K562 (cell line): ENCODE measurements around the gene RARRES2. TPM values are rescaled to one million over a fixed set of nuclear protein-coding genes. Genes with fewer than 3 reads are reported as not detected.

Experiments used
- BRD9 ChIP-seq: fragments of 450-650 bp; IDR thresholded peaks from 2 replicates; pipeline ENCODE4 v1.6.1; 2018; ENCODE audit warnings: low read depth; ENCODE audit not compliant: partially characterized antibody
- CBX3 ChIP-seq, 2 experiments: IDR thresholded peaks; 1 replicate in 1 of 2; 2 replicates in 1 of 2; pipeline ENCODE4 v1.6.1; 2012; ENCODE audit warnings: inconsistent platforms in 2 of 2, low read length in 2 of 2, borderline replicate concordance in 1 of 2, control low read depth in 1 of 2
- CHD1 ChIP-seq: fragments of 200-600 bp; sonication (generic); IDR thresholded peaks from one replicate; pipeline ENCODE4 v1.6.1; 2012; ENCODE audit warnings: mild to moderate bottlenecking, moderate library complexity, low read length, inconsistent platforms
- GTF2E2 ChIP-seq: fragments of 200-800 bp; sonication (Bioruptor generic); IDR thresholded peaks from 2 replicates; pipeline ENCODE4 v1.6.1; 2016; ENCODE audit warnings: missing genetic modification characterization, missing compliant biosample characterization
- KDM2B ChIP-seq: fragments of 250-450 bp; sonication (Bioruptor Pico); IDR thresholded peaks from 2 replicates; pipeline ENCODE4 v1.8.0; 2021; ENCODE audit warnings: mild to moderate bottlenecking, moderate library complexity
- LCOR ChIP-seq: sonication (generic); formaldehyde crosslinking; IDR thresholded peaks from 2 replicates; pipeline ENCODE4 v1.8.0; 2022; ENCODE audit warnings: mild to moderate bottlenecking, missing genetic modification reagents
- MED1 ChIP-seq: sonication (generic); formaldehyde crosslinking; IDR thresholded peaks from 2 replicates; pipeline ENCODE4 v1.8.1; 2023; ENCODE audit warnings: missing genetic modification reagents, borderline replicate concordance
- NEUROD1 ChIP-seq: fragments of 150-350 bp; IDR thresholded peaks from 2 replicates; pipeline ENCODE4 v1.6.1; 2014; ENCODE audit warnings: borderline replicate concordance, low read length, low read depth; ENCODE audit not compliant: partially characterized antibody
- NRF1 ChIP-seq, 2 experiments: fragments of 450-650 bp; IDR thresholded peaks in 1 of 2; conservative IDR thresholded peaks in 1 of 2; 2 replicates each; pipeline ENCODE4 v1.6.1; 2014; ENCODE audit warnings: mild to moderate bottlenecking in 2 of 2
- PHB2 ChIP-seq: fragments of 450-650 bp; IDR thresholded peaks from 2 replicates; pipeline ENCODE4 v1.6.1; 2017; ENCODE audit warnings: low read depth
- TAF1 ChIP-seq: IDR thresholded peaks from 2 replicates; pipeline ENCODE4 v1.6.1; 2011; ENCODE audit warnings: mild to moderate bottlenecking, low read length, moderate library complexity; ENCODE audit not compliant: insufficient read depth, control insufficient read depth, severe bottlenecking; ENCODE audit errors: extremely low read depth
- THRAP3 ChIP-seq: fragments of 450-650 bp; IDR thresholded peaks from 2 replicates; pipeline ENCODE4 v1.6.1; 2016; ENCODE audit warnings: mild to moderate bottlenecking, inconsistent platforms, borderline replicate concordance
- ZFP1 ChIP-seq: fragments of 450-650 bp; formaldehyde crosslinking; IDR thresholded peaks from 2 replicates; pipeline ENCODE4 v1.4.0; 2020; ENCODE audit warnings: mild to moderate bottlenecking, mixed read lengths
- ZNF780A ChIP-seq: fragments of 250-450 bp; sonication (Bioruptor Pico); IDR thresholded peaks from 2 replicates; pipeline ENCODE4 v1.5.0; 2021; ENCODE audit warnings: mild to moderate bottlenecking
- polyA plus RNA-seq, 8 experiments: library from polyadenylated mRNA; depleted of rRNA in 4 of 8; stranded (reverse) in 5 of 8; unstranded in 3 of 8; fragments of >200 nt; fragmentation: Nextera tagmentation in 2 of 8; fragmentation: Illumina TruSeq in 1 of 8; extraction: Ambion mirVana in 2 of 8; extraction: Trizol in 1 of 8; gene quantifications; 2 replicates each; pipeline versions ENCODE4 v1.2.1 to v1.2.3, GENCODE V29; 2011 to 2014; ENCODE audit warnings: inconsistent platforms in 1 of 8, missing spikeins in 1 of 8
- total RNA-seq, 7 experiments: library from RNA; depleted of rRNA in 6 of 7; stranded (reverse); fragments of >200 nt in 6 of 7; fragmentation: Illumina TruSeq in 2 of 7; extraction: Trizol in 2 of 7; gene quantifications; 2 replicates each; pipeline versions ENCODE4 v1.2.1 to v1.2.3, GENCODE V29; 2011 to 2021; ENCODE audit warnings: low replicate concordance in 1 of 7
- TF ChIP-seq, protein P1 (sequence below): fragments of 450-650 bp; formaldehyde crosslinking; conservative IDR thresholded peaks from 2 replicates; pipeline ENCODE4 v1.4.0; 2022; ENCODE audit warnings: mild to moderate bottlenecking, missing genetic modification characterization
- TF ChIP-seq, protein P2 (sequence below): fragments of 250-450 bp; sonication (Bioruptor Pico); IDR thresholded peaks from 2 replicates; pipeline ENCODE4 v1.5.0; 2022; ENCODE audit warnings: mild to moderate bottlenecking
- TF ChIP-seq, protein P3 (sequence below): sonication (generic); formaldehyde crosslinking; IDR thresholded peaks from 2 replicates; pipeline ENCODE4 v1.5.0; 2020; ENCODE audit warnings: missing genetic modification reagents
- TF ChIP-seq, protein P4 (sequence below): fragments of 450-650 bp; formaldehyde crosslinking; IDR thresholded peaks from 2 replicates; pipeline ENCODE4 v1.4.0; 2020; ENCODE audit warnings: mild to moderate bottlenecking, mixed read lengths

RARRES2 gene
- total and polyA plus RNA-seq, 9 of the 15 experiments (the other 6 are each of a cell fraction or from before 2014, with no cell fraction given) = 0.11 to 1.7 (median 0.23) TPM; not detected in 6

DNA sequence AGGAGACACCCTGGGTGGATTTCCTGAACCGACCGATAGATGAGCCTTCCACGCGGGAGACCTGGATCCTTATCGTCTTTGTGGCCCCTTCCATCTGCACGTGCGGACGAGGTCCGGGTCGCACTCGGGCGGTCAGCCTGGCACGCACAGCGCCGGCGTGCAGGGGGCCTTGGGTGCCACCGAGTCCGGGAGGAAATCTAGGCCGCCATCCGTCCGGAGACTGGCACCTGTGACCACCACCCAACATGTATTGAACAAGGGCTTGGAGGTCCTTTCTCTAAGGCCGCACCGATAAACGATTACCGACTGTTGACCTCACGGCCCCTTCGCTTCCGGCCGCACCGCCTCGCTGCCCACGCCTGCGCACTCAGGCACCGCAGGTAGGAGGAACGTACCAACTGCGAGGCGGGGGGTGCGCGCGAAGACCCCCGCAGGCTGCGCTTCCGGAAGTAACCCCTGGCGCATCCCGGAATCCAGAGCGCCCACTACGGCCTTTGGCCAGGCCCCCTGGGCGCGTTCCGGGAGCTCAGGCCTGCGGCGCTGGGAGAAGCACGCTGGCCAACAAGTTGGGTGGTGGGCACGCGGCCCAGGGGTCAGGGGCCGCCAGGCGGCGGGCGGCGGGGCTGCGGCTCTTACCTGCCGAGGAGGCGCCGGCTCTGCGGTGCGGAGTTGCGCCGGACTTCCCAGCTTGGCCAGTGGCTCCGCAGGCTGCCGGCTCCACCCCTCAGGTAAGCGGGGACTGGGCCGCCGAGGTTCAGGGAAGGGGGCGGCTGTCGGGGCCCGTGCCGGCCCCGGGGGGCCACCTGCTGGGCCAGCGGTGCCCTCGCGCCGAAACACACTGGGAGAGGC is 18.4 kb downstream of the RARRES2 start, which contains the start of the genes ACTR3C and LRRC61 (continued):
- TF ChIP-seq TAF1 (peak; percentile 67), GTF2E2 (tag) (peak; percentile 63), NRF1 (conservative IDR thresholded peaks at IDR 0.05 in 1 of 2, IDR thresholded peaks at IDR 0.05 in 1 of 2) (peak; percentile 95 to 96), MED1 (CRISPR knock-in tag) (no peak), BRD9 (peak; percentile 96), ZFP1 (CRISPR knock-in tag) (0 out of 2 replicates have a peak, but pooled peaks have one; percentile 37), KDM2B (CRISPR knock-in tag) (peak; percentile 58; the same call in 1 of the 2 replicates), LCOR (CRISPR knock-in tag) (peak; percentile 95), ZNF780A (CRISPR knock-in tag) (no peak), CBX3 (IDR thresholded peaks at IDR 0.05; ENCODE audit: borderline replicate concordance in 1 of 2, low read length in 2 of 2) (peak in 1 of 2 experiments; percentile 92; a peak in 1 of 3 replicates), PHB2 (peak; percentile 39; the same call in 1 of the 2 replicates), CHD1 (peak; percentile 97), THRAP3 (no peak), NEUROD1 (peak; percentile 8)
- TF ChIP-seq, protein P1, sequence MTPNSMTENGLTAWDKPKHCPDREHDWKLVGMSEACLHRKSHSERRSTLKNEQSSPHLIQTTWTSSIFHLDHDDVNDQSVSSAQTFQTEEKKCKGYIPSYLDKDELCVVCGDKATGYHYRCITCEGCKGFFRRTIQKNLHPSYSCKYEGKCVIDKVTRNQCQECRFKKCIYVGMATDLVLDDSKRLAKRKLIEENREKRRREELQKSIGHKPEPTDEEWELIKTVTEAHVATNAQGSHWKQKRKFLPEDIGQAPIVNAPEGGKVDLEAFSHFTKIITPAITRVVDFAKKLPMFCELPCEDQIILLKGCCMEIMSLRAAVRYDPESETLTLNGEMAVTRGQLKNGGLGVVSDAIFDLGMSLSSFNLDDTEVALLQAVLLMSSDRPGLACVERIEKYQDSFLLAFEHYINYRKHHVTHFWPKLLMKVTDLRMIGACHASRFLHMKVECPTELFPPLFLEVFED (CRISPR knock-in tag) = peak; percentile 69; the same call in 1 of the 2 replicates
- TF ChIP-seq, protein P2, sequence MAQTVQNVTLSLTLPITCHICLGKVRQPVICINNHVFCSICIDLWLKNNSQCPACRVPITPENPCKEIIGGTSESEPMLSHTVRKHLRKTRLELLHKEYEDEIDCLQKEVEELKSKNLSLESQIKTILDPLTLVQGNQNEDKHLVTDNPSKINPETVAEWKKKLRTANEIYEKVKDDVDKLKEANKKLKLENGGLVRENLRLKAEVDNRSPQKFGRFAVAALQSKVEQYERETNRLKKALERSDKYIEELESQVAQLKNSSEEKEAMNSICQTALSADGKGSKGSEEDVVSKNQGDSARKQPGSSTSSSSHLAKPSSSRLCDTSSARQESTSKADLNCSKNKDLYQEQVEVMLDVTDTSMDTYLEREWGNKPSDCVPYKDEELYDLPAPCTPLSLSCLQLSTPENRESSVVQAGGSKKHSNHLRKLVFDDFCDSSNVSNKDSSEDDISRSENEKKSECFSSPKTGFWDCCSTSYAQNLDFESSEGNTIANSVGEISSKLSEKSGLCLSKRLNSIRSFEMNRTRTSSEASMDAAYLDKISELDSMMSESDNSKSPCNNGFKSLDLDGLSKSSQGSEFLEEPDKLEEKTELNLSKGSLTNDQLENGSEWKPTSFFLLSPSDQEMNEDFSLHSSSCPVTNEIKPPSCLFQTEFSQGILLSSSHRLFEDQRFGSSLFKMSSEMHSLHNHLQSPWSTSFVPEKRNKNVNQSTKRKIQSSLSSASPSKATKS (CRISPR knock-in tag) = no peak
- TF ChIP-seq, protein P3, sequence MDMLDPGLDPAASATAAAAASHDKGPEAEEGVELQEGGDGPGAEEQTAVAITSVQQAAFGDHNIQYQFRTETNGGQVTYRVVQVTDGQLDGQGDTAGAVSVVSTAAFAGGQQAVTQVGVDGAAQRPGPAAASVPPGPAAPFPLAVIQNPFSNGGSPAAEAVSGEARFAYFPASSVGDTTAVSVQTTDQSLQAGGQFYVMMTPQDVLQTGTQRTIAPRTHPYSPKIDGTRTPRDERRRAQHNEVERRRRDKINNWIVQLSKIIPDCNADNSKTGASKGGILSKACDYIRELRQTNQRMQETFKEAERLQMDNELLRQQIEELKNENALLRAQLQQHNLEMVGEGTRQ (CRISPR knock-in tag) = no peak
- TF ChIP-seq, protein P4, sequence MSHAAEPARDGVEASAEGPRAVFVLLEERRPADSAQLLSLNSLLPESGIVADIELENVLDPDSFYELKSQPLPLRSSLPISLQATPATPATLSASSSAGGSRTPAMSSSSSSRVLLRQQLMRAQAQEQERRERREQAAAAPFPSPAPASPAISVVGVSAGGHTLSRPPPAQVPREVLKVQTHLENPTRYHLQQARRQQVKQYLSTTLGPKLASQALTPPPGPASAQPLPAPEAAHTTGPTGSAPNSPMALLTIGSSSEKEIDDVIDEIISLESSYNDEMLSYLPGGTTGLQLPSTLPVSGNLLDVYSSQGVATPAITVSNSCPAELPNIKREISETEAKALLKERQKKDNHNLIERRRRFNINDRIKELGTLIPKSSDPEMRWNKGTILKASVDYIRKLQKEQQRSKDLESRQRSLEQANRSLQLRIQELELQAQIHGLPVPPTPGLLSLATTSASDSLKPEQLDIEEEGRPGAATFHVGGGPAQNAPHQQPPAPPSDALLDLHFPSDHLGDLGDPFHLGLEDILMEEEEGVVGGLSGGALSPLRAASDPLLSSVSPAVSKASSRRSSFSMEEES = no peak; the same call in 1 of the 2 replicates
